Measurements from ENCODE around the gene EIF2D.

- TF ChIP-seq YY1 (IDR thresholded peaks at IDR 0.05; ENCODE audit: low read depth) (no peak), RAD21 (IDR thresholded peaks at IDR 0.05; ENCODE audit: low read depth) (no peak), EP300 (IDR thresholded peaks at IDR 0.05; ENCODE audit: borderline replicate concordance) (no peak), MAX (IDR thresholded peaks at IDR 0.05) (no peak), EGR1 (IDR thresholded peaks at IDR 0.05) (no peak), TCF12 (IDR thresholded peaks at IDR 0.05; ENCODE audit: low read depth) (no peak), FOXM1 (IDR thresholded peaks at IDR 0.05; ENCODE audit: borderline replicate concordance, low read depth) (no peak), NFIC (IDR thresholded peaks at IDR 0.05) (no peak), REST (IDR thresholded peaks at IDR 0.05; ENCODE audit: low read depth) (no peak), TAF1 (IDR thresholded peaks at IDR 0.05; ENCODE audit: low read depth) (no peak), CEBPB (IDR thresholded peaks at IDR 0.05) (no peak)
Measured at GRCh38 chr1:206584683-206585082, 27.6 kb downstream of the EIF2D start.
